Measurements from ENCODE around the gene P2RX7. TPM values are rescaled to one million over a fixed set of nuclear protein-coding genes. Genes with fewer than 3 reads are reported as not detected.

Gene P2RX7
- total and polyA plus RNA-seq, 9 of the 15 experiments (the other 6 are each of a cell fraction or from before 2014, with no cell fraction given), result 0.04 to 0.65 (median 0.30) TPM

DNA sequence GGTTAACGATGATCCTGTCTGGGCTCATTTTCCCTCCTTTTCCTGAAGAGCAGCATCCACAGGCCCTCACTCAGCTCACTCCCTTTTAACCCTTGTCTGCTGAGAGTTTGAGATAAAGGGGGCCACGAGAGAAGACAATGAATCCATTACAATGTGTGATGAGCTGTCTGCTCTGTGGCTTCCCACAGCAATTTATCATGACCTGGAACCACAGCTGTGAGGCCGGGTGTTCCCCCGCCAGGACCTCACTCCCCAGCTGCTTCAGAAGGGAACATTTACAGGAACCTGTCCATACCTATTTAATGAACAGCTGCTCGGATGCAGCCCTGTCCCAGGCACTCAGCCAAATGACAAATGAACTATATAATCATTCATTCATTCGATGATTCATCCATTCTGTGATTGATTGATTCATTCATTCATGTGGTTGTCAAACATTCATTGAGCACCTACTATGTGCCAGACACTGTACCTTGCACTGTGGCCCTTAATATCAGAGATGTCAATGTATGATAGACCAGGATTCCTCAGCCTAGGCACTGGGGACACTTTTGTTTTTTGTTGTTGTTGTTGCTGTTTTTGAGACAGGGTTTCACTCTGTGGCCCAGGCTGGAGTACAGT lies 18.5 kb upstream of the P2RX7 start (continued):
- TF ChIP-seq CREB3L1 (IDR thresholded peaks at IDR 0.05; ENCODE audit: borderline replicate concordance, low read depth), result no peak
- no peak for TF ChIP-seq ILF3 (IDR thresholded peaks at IDR 0.05; ENCODE audit: borderline replicate concordance)
- TF ChIP-seq ELF2 (CRISPR knock-in tag; IDR thresholded peaks at IDR 0.05), result no peak
- TF ChIP-seq NR1H2 (CRISPR knock-in tag; IDR thresholded peaks at IDR 0.05), result no peak
- TF ChIP-seq TAL1 (IDR thresholded peaks at IDR 0.05), result peak; percentile 27
- peak; percentile 77 for TF ChIP-seq CBFA2T3 (IDR thresholded peaks at IDR 0.05)
- TF ChIP-seq GMEB1 (CRISPR knock-in tag; IDR thresholded peaks at IDR 0.05), result no peak
- no peak for TF ChIP-seq NFATC3 (IDR thresholded peaks at IDR 0.05)
- no peak for TF ChIP-seq ARID4B (CRISPR knock-in tag; IDR thresholded peaks at IDR 0.05)
- peak; percentile 73 for TF ChIP-seq TCF3 (CRISPR knock-in tag; IDR thresholded peaks at IDR 0.05)
- peak in 1 of 2 experiments; percentile 58; a peak in 1 of 4 replicates for TF ChIP-seq RCOR1 (IDR thresholded peaks at IDR 0.05; ENCODE audit: borderline replicate concordance in 1 of 2, low read depth in 2 of 2, low read length in 2 of 2)
- no peak for TF ChIP-seq KDM4B (IDR thresholded peaks at IDR 0.05; ENCODE audit: borderline replicate concordance in 2 of 2, low read depth in 1 of 2)
- TF ChIP-seq RFX1 (IDR thresholded peaks at IDR 0.05), result no peak
- TF ChIP-seq PHF21A (IDR thresholded peaks at IDR 0.05; ENCODE audit: borderline replicate concordance, low read depth), result no peak
- TF ChIP-seq HDAC3 (IDR thresholded peaks at IDR 0.05; ENCODE audit: borderline replicate concordance, partially characterized antibody), result no peak
- no peak for TF ChIP-seq NCOA2 (IDR thresholded peaks at IDR 0.05; ENCODE audit: partially characterized antibody in 2 of 2)
- no peak for TF ChIP-seq HNRNPL (IDR thresholded peaks at IDR 0.05; ENCODE audit: low read depth, low read length)
- TF ChIP-seq TEAD1 (CRISPR knock-in tag; IDR thresholded peaks at IDR 0.05), result no peak
- no peak for TF ChIP-seq BMI1 (IDR thresholded peaks at IDR 0.05; ENCODE audit: low read length)
- TF ChIP-seq RNF2 (IDR thresholded peaks at IDR 0.05), result no peak
- no peak for TF ChIP-seq DPF2 (IDR thresholded peaks at IDR 0.05)
- no peak for TF ChIP-seq ZNF431 (CRISPR knock-in tag; IDR thresholded peaks at IDR 0.05)
- no peak for TF ChIP-seq YBX1 (IDR thresholded peaks at IDR 0.05)
- no peak for TF ChIP-seq CHD2 (IDR thresholded peaks at IDR 0.05; ENCODE audit: low read depth, low read length)
- no peak for TF ChIP-seq NUFIP1 (IDR thresholded peaks at IDR 0.05; ENCODE audit: partially characterized antibody)
